ENCODE data around the gene GPC4.

The GPC4 gene

GRCh38 chrX:133415276-133416105 is at the start of gene GPC4:
TSS of gene GPC4 (minus strand) at chrX:133415489. CDS start at chrX:133414965, 524 bp downstream.
- DNase-seq (ENCODE audit: low read depth in 2 of 2) = no peak

- no peak for DNase-seq (ENCODE audit: low read depth in 2 of 2)
These were observed 45.9 kb upstream of the GPC4 start for GRCh38 chrX:133461231-133461630.

GRCh38 chrX:133454924-133455323 is 39.6 kb upstream of the GPC4 start:
- no peak for DNase-seq (ENCODE audit: low read depth in 2 of 2)

GRCh38 chrX:133454491-133454914 is 39.2 kb upstream of the GPC4 start:
- no peak for DNase-seq (ENCODE audit: low read depth in 2 of 2)

- DNase-seq (ENCODE audit: low read depth in 2 of 2) = no peak
These were observed 33.3 kb upstream of the GPC4 start for GRCh38 chrX:133448512-133449076.

- no peak for DNase-seq (ENCODE audit: low read depth in 2 of 2)
These were observed 29.9 kb upstream of the GPC4 start for GRCh38 chrX:133444952-133445831.

GRCh38 chrX:133444196-133444595 is 28.9 kb upstream of the GPC4 start:
- DNase-seq (ENCODE audit: low read depth in 2 of 2) = no peak

GRCh38 chrX:133440797-133441163 is 25.5 kb upstream of the GPC4 start:
- DNase-seq (ENCODE audit: low read depth in 2 of 2) = no peak

GRCh38 chrX:133440081-133440796 is 24.9 kb upstream of the GPC4 start:
- no peak for DNase-seq (ENCODE audit: low read depth in 2 of 2)

GRCh38 chrX:133437766-133438165 is 22.5 kb upstream of the GPC4 start:
- DNase-seq (ENCODE audit: low read depth in 2 of 2) = no peak

- DNase-seq (ENCODE audit: low read depth in 2 of 2) = no peak
These were observed 22.1 kb upstream of the GPC4 start for GRCh38 chrX:133437356-133437755.

- DNase-seq (ENCODE audit: low read depth in 2 of 2) = no peak
These were observed 20.3 kb upstream of the GPC4 start for GRCh38 chrX:133435544-133436124.

GRCh38 chrX:133434197-133434820 is 19.0 kb upstream of the GPC4 start:
- DNase-seq (ENCODE audit: low read depth in 2 of 2) = no peak

- no peak for DNase-seq (ENCODE audit: low read depth in 2 of 2)
These were observed 4.6 kb upstream of the GPC4 start for GRCh38 chrX:133419911-133420310.

- no peak for DNase-seq (ENCODE audit: low read depth in 2 of 2)
These were observed 3.3 kb upstream of the GPC4 start for GRCh38 chrX:133418588-133418987.

- no peak for DNase-seq (ENCODE audit: low read depth in 2 of 2)
These were observed 2.1 kb upstream of the GPC4 start for GRCh38 chrX:133417364-133417763.

- DNase-seq (ENCODE audit: low read depth in 2 of 2) = no peak
These were observed 648 bp downstream of the GPC4 start for GRCh38 chrX:133414406-133415275.

GRCh38 chrX:133413218-133413925 is 1.9 kb downstream of the GPC4 start:
- DNase-seq (ENCODE audit: low read depth in 2 of 2) = no peak

- no peak for DNase-seq (ENCODE audit: low read depth in 2 of 2)
These were observed 2.6 kb downstream of the GPC4 start for GRCh38 chrX:133412665-133413064.
